ENCODE data around the gene FAM149A. TPM values are rescaled to one million over a fixed set of nuclear protein-coding genes. Genes with fewer than 3 reads are reported as not detected.

Gene FAM149A
- total and polyA plus RNA-seq, 2 donors (not counting 3 experiments of a cell fraction or from before 2014, with no cell fraction given) = 0.08 to 0.20 TPM

DNA sequence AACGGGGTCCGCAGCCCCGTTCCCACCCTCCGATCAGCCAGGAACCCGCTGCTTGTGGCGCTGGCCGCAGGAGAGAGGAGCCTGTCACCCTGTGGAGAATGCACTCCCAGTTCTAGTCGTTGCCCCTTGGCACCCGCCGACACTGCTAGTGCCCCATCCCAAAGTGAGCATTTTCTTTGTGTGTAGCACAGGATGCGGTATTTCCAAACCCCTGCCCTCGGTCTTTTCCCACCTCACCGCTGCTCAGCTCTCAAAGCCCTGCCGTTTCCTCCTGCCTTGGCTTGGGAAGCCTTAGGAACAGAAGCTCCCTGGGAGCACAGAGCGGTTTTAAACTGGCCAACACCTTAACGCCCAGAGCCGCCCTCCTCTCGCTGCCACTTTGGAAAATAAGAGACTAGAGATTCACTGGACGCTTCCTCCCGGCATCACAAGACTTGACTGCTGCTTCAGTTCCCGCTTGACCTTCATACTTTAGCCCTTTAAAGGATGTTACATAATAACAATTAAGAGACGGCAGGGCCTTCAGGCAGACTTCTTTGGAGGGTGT is 87.6 kb downstream of the FAM149A start:
- H2AFZ ChIP-seq (ENCODE audit: low read depth, low read length) = peak overlapping the region; percentile 88
- H3K27ac ChIP-seq (ENCODE audit: insufficient read depth, low read depth, low read length) = no peak overlapping the region
- no peaks in the 10 kb centered on the region for H3K9me1 ChIP-seq (replicated peaks; ENCODE audit: control insufficient read depth, extremely low read depth, insufficient read depth, low read length)
- TF ChIP-seq, protein P1, sequence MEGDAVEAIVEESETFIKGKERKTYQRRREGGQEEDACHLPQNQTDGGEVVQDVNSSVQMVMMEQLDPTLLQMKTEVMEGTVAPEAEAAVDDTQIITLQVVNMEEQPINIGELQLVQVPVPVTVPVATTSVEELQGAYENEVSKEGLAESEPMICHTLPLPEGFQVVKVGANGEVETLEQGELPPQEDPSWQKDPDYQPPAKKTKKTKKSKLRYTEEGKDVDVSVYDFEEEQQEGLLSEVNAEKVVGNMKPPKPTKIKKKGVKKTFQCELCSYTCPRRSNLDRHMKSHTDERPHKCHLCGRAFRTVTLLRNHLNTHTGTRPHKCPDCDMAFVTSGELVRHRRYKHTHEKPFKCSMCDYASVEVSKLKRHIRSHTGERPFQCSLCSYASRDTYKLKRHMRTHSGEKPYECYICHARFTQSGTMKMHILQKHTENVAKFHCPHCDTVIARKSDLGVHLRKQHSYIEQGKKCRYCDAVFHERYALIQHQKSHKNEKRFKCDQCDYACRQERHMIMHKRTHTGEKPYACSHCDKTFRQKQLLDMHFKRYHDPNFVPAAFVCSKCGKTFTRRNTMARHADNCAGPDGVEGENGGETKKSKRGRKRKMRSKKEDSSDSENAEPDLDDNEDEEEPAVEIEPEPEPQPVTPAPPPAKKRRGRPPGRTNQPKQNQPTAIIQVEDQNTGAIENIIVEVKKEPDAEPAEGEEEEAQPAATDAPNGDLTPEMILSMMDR (IDR thresholded peaks at IDR 0.05; ENCODE audit: extremely low read depth in 1 of 2, insufficient read depth in 1 of 2, low read depth in 1 of 2, low read length in 2 of 2) = no peak
- no peak for TF ChIP-seq GATA2 (IDR thresholded peaks at IDR 0.05; ENCODE audit: insufficient read depth, insufficient read length, low read depth, low read length)
- TF ChIP-seq MYC (IDR thresholded peaks at IDR 0.05; ENCODE audit: low read depth, low read length) = no peak
- TF ChIP-seq FOS (IDR thresholded peaks at IDR 0.05; ENCODE audit: borderline replicate concordance, insufficient read depth, low read length) = no peak
- TSS peak; percentile 41 for BruUV-seq (replicated peaks)
- H4K20me1 ChIP-seq (replicated peaks; ENCODE audit: control insufficient read depth, extremely low read depth, insufficient read depth, low read length) = no peaks in the 10 kb centered on the region
- peaks cover 8% of the 10 kb centered on the region for H3K4me1 ChIP-seq (ENCODE audit: control insufficient read depth, extremely low read depth, insufficient read depth, low read length)
- CTCF ChIA-PET = interaction anchor here (1.6 to 1.8 kb wide), 2 partner anchors 10 to 11 kb away, joined by 6 to 9 read pairs; no protein-coding TSS in a partner anchor
- no peaks in the 10 kb centered on the region for H3K9me3 ChIP-seq (replicated peaks; ENCODE audit: control insufficient read depth, insufficient read depth, low read length)
- DNase-seq (ENCODE audit: low read depth, low spot score) = peak; percentile 21
- peak overlapping the region; percentile 36 for H3K9ac ChIP-seq (replicated peaks; ENCODE audit: extremely low read depth, insufficient read depth, low read length)
- H3K4me3 ChIP-seq (replicated peaks in 1 of 3; ENCODE audit: insufficient read depth in 1 of 3, low read depth in 1 of 3, low read length in 3 of 3) = peak overlapping the region; percentile 56 to 74 (median 68)
- POLR2A ChIA-PET = no interaction called here
- dilution Hi-C loops (cut with MboI; ENCODE audit: extremely low pct_ligation_motif_present, low sequenced_read_pairs) (no loop called here), intact Hi-C loops (cut with micrococcal nuclease) (loop anchor here (1.0 to 10.0 kb wide), 2 partner anchors 11 to 1367 kb away; partner anchors contain the start of gene ACSL1)
- peak; percentile 74 for FAIRE-seq
- H3K79me2 ChIP-seq (ENCODE audit: control insufficient read depth, insufficient read depth, low read length) = no peaks in the 10 kb centered on the region
- H3K4me2 ChIP-seq (ENCODE audit: insufficient read depth, low read length) = peak overlapping the region; percentile 60
- H3K27me3 ChIP-seq (ENCODE audit: control insufficient read depth in 2 of 2, insufficient read depth in 2 of 2, low read length in 2 of 2) = peaks cover 4 to 6% of the 10 kb centered on the region in 2 experiments
- no peaks in the 10 kb centered on the region for H3K36me3 ChIP-seq (ENCODE audit: control insufficient read depth in 2 of 2, extremely low read depth in 1 of 2, insufficient read depth in 2 of 2, low read length in 2 of 2)

DNA sequence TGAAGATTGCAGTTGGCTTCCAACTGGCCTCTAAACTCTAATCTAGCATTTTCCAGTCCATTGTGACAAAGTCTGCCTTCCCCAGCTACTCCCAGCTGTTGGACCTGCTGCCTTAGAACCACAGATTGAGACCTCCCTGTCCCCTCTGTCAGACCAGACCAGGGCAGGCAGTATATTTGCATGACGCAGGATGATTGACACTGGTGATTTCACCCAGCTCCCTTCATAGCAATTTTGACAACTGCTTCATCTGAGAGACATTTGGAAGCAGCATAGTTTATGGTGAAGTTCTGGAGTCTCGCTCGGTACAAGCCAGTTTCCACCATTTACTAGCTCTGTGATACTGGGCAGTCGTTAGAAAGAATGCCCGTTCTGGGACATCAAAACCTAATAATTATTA is 89.3 kb downstream of the FAM149A start:
- Histone ChIP-seq H3K4me1 (ENCODE audit: control insufficient read depth, extremely low read depth, insufficient read depth, low read length) (peaks cover 8% of the 10 kb centered on the region), H2AFZ (ENCODE audit: low read depth, low read length) (no peak overlapping the region), H3K4me2 (ENCODE audit: insufficient read depth, low read length) (no peak overlapping the region), H3K9me1 (replicated peaks; ENCODE audit: control insufficient read depth, extremely low read depth, insufficient read depth, low read length) (no peaks in the 10 kb centered on the region), H3K27me3 (ENCODE audit: control insufficient read depth in 2 of 2, insufficient read depth in 2 of 2, low read length in 2 of 2) (peaks cover 4% of the 10 kb centered on the region in 2 experiments), H3K4me3 (replicated peaks in 1 of 3; ENCODE audit: insufficient read depth in 1 of 3, low read depth in 1 of 3, low read length in 3 of 3) (no peak overlapping the region), H3K27ac (ENCODE audit: insufficient read depth, low read depth, low read length) (no peak overlapping the region), H3K79me2 (ENCODE audit: control insufficient read depth, insufficient read depth, low read length) (no peaks in the 10 kb centered on the region), H3K9me3 (replicated peaks; ENCODE audit: control insufficient read depth, insufficient read depth, low read length) (no peaks in the 10 kb centered on the region), H3K36me3 (ENCODE audit: control insufficient read depth in 2 of 2, extremely low read depth in 1 of 2, insufficient read depth in 2 of 2, low read length in 2 of 2) (no peaks in the 10 kb centered on the region), H3K9ac (replicated peaks; ENCODE audit: extremely low read depth, insufficient read depth, low read length) (no peak overlapping the region), H4K20me1 (replicated peaks; ENCODE audit: control insufficient read depth, extremely low read depth, insufficient read depth, low read length) (no peaks in the 10 kb centered on the region)
- CTCF ChIA-PET = no interaction called here
- TF ChIP-seq, protein P2, sequence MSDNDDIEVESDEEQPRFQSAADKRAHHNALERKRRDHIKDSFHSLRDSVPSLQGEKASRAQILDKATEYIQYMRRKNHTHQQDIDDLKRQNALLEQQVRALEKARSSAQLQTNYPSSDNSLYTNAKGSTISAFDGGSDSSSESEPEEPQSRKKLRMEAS (IDR thresholded peaks at IDR 0.05; ENCODE audit: insufficient read depth, insufficient read length) = no peak
- TF ChIP-seq, protein P1 (IDR thresholded peaks at IDR 0.05; ENCODE audit: extremely low read depth in 1 of 2, insufficient read depth in 1 of 2, low read depth in 1 of 2, low read length in 2 of 2) = no peak
- TF ChIP-seq MYC (IDR thresholded peaks at IDR 0.05; ENCODE audit: low read depth, low read length) (no peak), POLR2AphosphoS5 (IDR thresholded peaks at IDR 0.05; ENCODE audit: insufficient read depth, low read depth, low read length) (no peak), GATA2 (IDR thresholded peaks at IDR 0.05; ENCODE audit: insufficient read depth, insufficient read length, low read depth, low read length) (no peak), POLR2A (IDR thresholded peaks at IDR 0.05; ENCODE audit: low read depth, low read length) (no peak), JUN (IDR thresholded peaks at IDR 0.05; ENCODE audit: borderline replicate concordance, insufficient read depth, insufficient read length, low read depth) (no peak), EZH2 (IDR thresholded peaks at IDR 0.05; ENCODE audit: borderline replicate concordance, low read depth, low read length, severe bottlenecking) (no peak), FOS (IDR thresholded peaks at IDR 0.05; ENCODE audit: borderline replicate concordance, insufficient read depth, low read length) (no peak)
- intact Hi-C loops (cut with micrococcal nuclease) = loop anchor here (10.0 kb wide), 1 partner anchor 1369 kb away; the partner anchor contains the start of gene ACSL1
- DNase-seq (ENCODE audit: low read depth, low spot score) (no peak), FAIRE-seq (no peak)
- dilution Hi-C loops (cut with MboI; ENCODE audit: extremely low pct_ligation_motif_present, low sequenced_read_pairs) = no loop called here
- no TSS peak for BruUV-seq (replicated peaks)
- POLR2A ChIA-PET = no interaction called here

Measured in endothelial cell of umbilical vein (primary cell).